Measurements from ENCODE around the gene GPR15LG. TPM values are rescaled to one million over a fixed set of nuclear protein-coding genes. Genes with fewer than 3 reads are reported as not detected.
"Not testable (repeated sequence)": the region's sequence is repeated elsewhere in the genome, so short reads cannot be mapped to it uniquely, and the experiment has no call there.

GPR15LG gene
- total RNA-seq, 2 experiments from 2014 or later: not detected

- POLR2A ChIA-PET: interaction anchor here (1.7 kb wide), 1 partner anchor 23 kb away, joined by 6 read pairs; no protein-coding TSS in a partner anchor
- BruUV-seq (replicated peaks): no TSS peak
- H3K27ac ChIP-seq (ENCODE audit: low read depth, low read length, poor library complexity, severe bottlenecking): peak overlapping the region; percentile 33
Measured at GRCh38 chr10:84163996-84164395, 9.6 kb upstream of the GPR15LG start.

DNA sequence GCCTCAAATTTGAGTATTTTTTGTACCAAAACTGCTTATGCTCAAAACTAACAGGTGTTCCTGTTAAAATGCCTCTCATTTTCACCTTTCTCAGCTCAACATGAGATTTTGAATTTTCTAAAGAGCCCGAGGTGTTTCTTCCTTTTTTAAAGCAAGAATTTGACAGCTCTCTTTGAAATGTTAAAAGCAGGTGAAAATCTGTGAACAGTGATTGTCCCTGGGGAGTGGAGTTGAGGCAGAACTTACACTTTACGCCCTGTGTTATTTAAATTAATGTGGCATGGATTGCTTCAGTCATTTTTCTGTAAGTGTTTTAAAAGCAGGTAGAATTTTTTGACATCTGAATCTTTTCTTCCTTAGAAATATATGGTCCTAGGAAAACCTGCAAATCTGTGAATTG is 9.2 kb upstream of the GPR15LG start:
- no peaks in the 10 kb centered on the region for H3K36me3 ChIP-seq (ENCODE audit: insufficient read depth, low read length)
- peak overlapping the region; percentile 31 for H3K4me2 ChIP-seq (ENCODE audit: low read length)
- no peak for TF ChIP-seq CTCF (conservative IDR thresholded peaks at IDR 0.05; ENCODE audit: low read length)
- no peak for TF ChIP-seq EZH2phosphoT487 (IDR thresholded peaks at IDR 0.05; ENCODE audit: borderline replicate concordance, low read depth, low read length)
- no peaks in the 10 kb centered on the region for H3K9me2 ChIP-seq (ENCODE audit: insufficient read depth, low read length)
- peak overlapping the region; percentile 38; the same call in 1 of the 2 replicates for H2AFZ ChIP-seq (ENCODE audit: low read length)
- no TSS peak for BruUV-seq (replicated peaks)
- H4K20me1 ChIP-seq (ENCODE audit: insufficient read depth, low read length): no peaks in the 10 kb centered on the region
- ChIA-PET CTCF (ENCODE audit: unreplicated experiment) (no interaction called here), POLR2A (no interaction called here)
- no peaks in the 10 kb centered on the region for H3K79me2 ChIP-seq (ENCODE audit: insufficient read depth, low read depth, low read length)
- H3K4me3 ChIP-seq (ENCODE audit: low read depth, low read length, poor library complexity, severe bottlenecking): no peak overlapping the region
- H3K27ac ChIP-seq (ENCODE audit: low read depth, low read length, poor library complexity, severe bottlenecking): peak overlapping the region; percentile 33
- H3K9me3 ChIP-seq (ENCODE audit: low read length): no peaks in the 10 kb centered on the region
- intact Hi-C loops (cut with micrococcal nuclease; ENCODE audit: unreplicated experiment): no loop called here
- DNase-seq (ENCODE audit: low spot score): peak; percentile 53
- H3K4me1 ChIP-seq (ENCODE audit: insufficient read depth, low read length, poor library complexity, severe bottlenecking): peaks cover 20% of the 10 kb centered on the region

More at GRCh38 chr10:84163996-84164395, 9.6 kb upstream of the GPR15LG start:
- H3K79me2 ChIP-seq (ENCODE audit: insufficient read depth, low read depth, low read length): no peaks in the 10 kb centered on the region
- DNase-seq (ENCODE audit: low spot score): no peak
- TF ChIP-seq CTCF (conservative IDR thresholded peaks at IDR 0.05; ENCODE audit: low read length) (no peak), EZH2phosphoT487 (IDR thresholded peaks at IDR 0.05; ENCODE audit: borderline replicate concordance, low read depth, low read length) (no peak)
- H3K9me3 ChIP-seq (ENCODE audit: low read length): no peaks in the 10 kb centered on the region
- CTCF ChIA-PET (ENCODE audit: unreplicated experiment): no interaction called here
- peak overlapping the region; percentile 38; the same call in 1 of the 2 replicates for H2AFZ ChIP-seq (ENCODE audit: low read length)
- peaks cover 20% of the 10 kb centered on the region for H3K4me1 ChIP-seq (ENCODE audit: insufficient read depth, low read length, poor library complexity, severe bottlenecking)
- no peak overlapping the region for H3K4me3 ChIP-seq (ENCODE audit: low read depth, low read length, poor library complexity, severe bottlenecking)
- no peaks in the 10 kb centered on the region for H4K20me1 ChIP-seq (ENCODE audit: insufficient read depth, low read length)
- no peaks in the 10 kb centered on the region for H3K36me3 ChIP-seq (ENCODE audit: insufficient read depth, low read length)
- H3K4me2 ChIP-seq (ENCODE audit: low read length): peak overlapping the region; percentile 31
- no peaks in the 10 kb centered on the region for H3K9me2 ChIP-seq (ENCODE audit: insufficient read depth, low read length)
- intact Hi-C loops (cut with micrococcal nuclease; ENCODE audit: unreplicated experiment): no loop called here

GRCh38 chr10:84166620-84167288 is 6.8 kb upstream of the GPR15LG start:
- ChIA-PET POLR2A (no interaction called here), CTCF (ENCODE audit: unreplicated experiment) (interaction anchor here (0.8 to 0.9 kb wide), 2 partner anchors 36 to 39 kb away, joined by 3 to 4 read pairs; no protein-coding TSS in a partner anchor)
- Histone ChIP-seq H3K4me3 (ENCODE audit: low read depth, low read length, poor library complexity, severe bottlenecking) (no peak overlapping the region), H3K27ac (ENCODE audit: low read depth, low read length, poor library complexity, severe bottlenecking) (no peak overlapping the region), H4K20me1 (ENCODE audit: insufficient read depth, low read length) (no peaks in the 10 kb centered on the region), H3K4me2 (ENCODE audit: low read length) (no peak overlapping the region), H3K36me3 (ENCODE audit: insufficient read depth, low read length) (no peaks in the 10 kb centered on the region), H3K9me3 (ENCODE audit: low read length) (no peaks in the 10 kb centered on the region), H3K9me2 (ENCODE audit: insufficient read depth, low read length) (no peaks in the 10 kb centered on the region), H2AFZ (ENCODE audit: low read length) (no peak overlapping the region), H3K4me1 (ENCODE audit: insufficient read depth, low read length, poor library complexity, severe bottlenecking) (peaks cover 22% of the 10 kb centered on the region), H3K79me2 (ENCODE audit: insufficient read depth, low read depth, low read length) (no peaks in the 10 kb centered on the region)
- no TSS peak for BruUV-seq (replicated peaks)
- intact Hi-C loops (cut with micrococcal nuclease; ENCODE audit: unreplicated experiment): no loop called here
- TF ChIP-seq CTCF (conservative IDR thresholded peaks at IDR 0.05; ENCODE audit: low read length): no peak
- TF ChIP-seq EZH2phosphoT487 (IDR thresholded peaks at IDR 0.05; ENCODE audit: borderline replicate concordance, low read depth, low read length): no peak
- no peak for DNase-seq (ENCODE audit: low spot score)

GRCh38 chr10:84167289-84167653 is 6.3 kb upstream of the GPR15LG start:
- H3K9me3 ChIP-seq (ENCODE audit: low read length); H3K9me2 ChIP-seq (ENCODE audit: insufficient read depth, low read length); H3K79me2 ChIP-seq (ENCODE audit: insufficient read depth, low read depth, low read length); H3K4me2 ChIP-seq (ENCODE audit: low read length); BruUV-seq (replicated peaks); intact Hi-C loops (cut with micrococcal nuclease; ENCODE audit: unreplicated experiment); H3K4me3 ChIP-seq (ENCODE audit: low read depth, low read length, poor library complexity, severe bottlenecking); H3K36me3 ChIP-seq (ENCODE audit: insufficient read depth, low read length); POLR2A ChIA-PET; H2AFZ ChIP-seq (ENCODE audit: low read length); H4K20me1 ChIP-seq (ENCODE audit: insufficient read depth, low read length); H3K27ac ChIP-seq (ENCODE audit: low read depth, low read length, poor library complexity, severe bottlenecking); DNase-seq (ENCODE audit: low spot score): not testable (repeated sequence)
- peaks cover 27% of the 10 kb centered on the region for H3K4me1 ChIP-seq (ENCODE audit: insufficient read depth, low read length, poor library complexity, severe bottlenecking)
- CTCF ChIA-PET (ENCODE audit: unreplicated experiment): interaction anchor here (0.8 to 0.9 kb wide), 2 partner anchors 35 to 38 kb away, joined by 3 to 4 read pairs; no protein-coding TSS in a partner anchor
